Nephron (organoid): ENCODE results near the gene SERF2.

Source experiments
- H3K27ac Mint-ChIP-seq, 3 experiments: 2 replicates each; pipeline ENCODE4 v1.8.0; 2020; ENCODE audit warnings: mixed read lengths in 3 of 3, mild to moderate bottlenecking in 2 of 3, moderate library complexity in 1 of 3
- H3K27me3 Mint-ChIP-seq: 2 replicates; pipeline ENCODE4 v1.8.0; 2021; ENCODE audit warnings: low read depth, mild to moderate bottlenecking, moderate library complexity, mixed read lengths
- H3K36me3 Mint-ChIP-seq: 2 replicates; pipeline ENCODE4 v1.8.0; 2020; ENCODE audit warnings: low read depth, mixed read lengths
- H3K4me1 Mint-ChIP-seq: 2 replicates; pipeline ENCODE4 v1.8.0; 2020; ENCODE audit warnings: mixed read lengths
- H3K4me3 Mint-ChIP-seq, 3 experiments: 2 replicates each; pipeline ENCODE4 v1.8.0; 2020; ENCODE audit warnings: mild to moderate bottlenecking in 3 of 3, mixed read lengths in 3 of 3, moderate library complexity in 2 of 3
- H3K9me3 Mint-ChIP-seq: 2 replicates; pipeline ENCODE4 v1.8.0; 2020; ENCODE audit warnings: mixed read lengths
- TF ChIP-seq, protein P1 (sequence below), 3 experiments: fragments of 200-600 bp; sonication (generic); IDR thresholded peaks; one replicate each; pipeline ENCODE4 v1.5.0; 2021; ENCODE audit warnings: antibody characterized with exemption in 3 of 3; ENCODE audit not compliant: unreplicated experiment in 3 of 3

SERF2 gene

GRCh38 chr15:43789409-43789808, 2.7 kb upstream of the SERF2 start:
- Mint-ChIP-seq H3K4me1 (peaks cover 12% of the 10 kb centered on the region), H3K27ac (peak overlapping the region in 1 of 3 experiments; percentile 2), H3K4me3 (no peak overlapping the region), H3K36me3 (peaks cover 15% of the 10 kb centered on the region), H3K9me3 (no peaks in the 10 kb centered on the region), H3K27me3 (peaks cover 4% of the 10 kb centered on the region)
- TF ChIP-seq, protein P1, sequence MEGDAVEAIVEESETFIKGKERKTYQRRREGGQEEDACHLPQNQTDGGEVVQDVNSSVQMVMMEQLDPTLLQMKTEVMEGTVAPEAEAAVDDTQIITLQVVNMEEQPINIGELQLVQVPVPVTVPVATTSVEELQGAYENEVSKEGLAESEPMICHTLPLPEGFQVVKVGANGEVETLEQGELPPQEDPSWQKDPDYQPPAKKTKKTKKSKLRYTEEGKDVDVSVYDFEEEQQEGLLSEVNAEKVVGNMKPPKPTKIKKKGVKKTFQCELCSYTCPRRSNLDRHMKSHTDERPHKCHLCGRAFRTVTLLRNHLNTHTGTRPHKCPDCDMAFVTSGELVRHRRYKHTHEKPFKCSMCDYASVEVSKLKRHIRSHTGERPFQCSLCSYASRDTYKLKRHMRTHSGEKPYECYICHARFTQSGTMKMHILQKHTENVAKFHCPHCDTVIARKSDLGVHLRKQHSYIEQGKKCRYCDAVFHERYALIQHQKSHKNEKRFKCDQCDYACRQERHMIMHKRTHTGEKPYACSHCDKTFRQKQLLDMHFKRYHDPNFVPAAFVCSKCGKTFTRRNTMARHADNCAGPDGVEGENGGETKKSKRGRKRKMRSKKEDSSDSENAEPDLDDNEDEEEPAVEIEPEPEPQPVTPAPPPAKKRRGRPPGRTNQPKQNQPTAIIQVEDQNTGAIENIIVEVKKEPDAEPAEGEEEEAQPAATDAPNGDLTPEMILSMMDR (IDR thresholded peaks at IDR 0.05; ENCODE audit: unreplicated experiment in 3 of 3) = no peak

DNA sequence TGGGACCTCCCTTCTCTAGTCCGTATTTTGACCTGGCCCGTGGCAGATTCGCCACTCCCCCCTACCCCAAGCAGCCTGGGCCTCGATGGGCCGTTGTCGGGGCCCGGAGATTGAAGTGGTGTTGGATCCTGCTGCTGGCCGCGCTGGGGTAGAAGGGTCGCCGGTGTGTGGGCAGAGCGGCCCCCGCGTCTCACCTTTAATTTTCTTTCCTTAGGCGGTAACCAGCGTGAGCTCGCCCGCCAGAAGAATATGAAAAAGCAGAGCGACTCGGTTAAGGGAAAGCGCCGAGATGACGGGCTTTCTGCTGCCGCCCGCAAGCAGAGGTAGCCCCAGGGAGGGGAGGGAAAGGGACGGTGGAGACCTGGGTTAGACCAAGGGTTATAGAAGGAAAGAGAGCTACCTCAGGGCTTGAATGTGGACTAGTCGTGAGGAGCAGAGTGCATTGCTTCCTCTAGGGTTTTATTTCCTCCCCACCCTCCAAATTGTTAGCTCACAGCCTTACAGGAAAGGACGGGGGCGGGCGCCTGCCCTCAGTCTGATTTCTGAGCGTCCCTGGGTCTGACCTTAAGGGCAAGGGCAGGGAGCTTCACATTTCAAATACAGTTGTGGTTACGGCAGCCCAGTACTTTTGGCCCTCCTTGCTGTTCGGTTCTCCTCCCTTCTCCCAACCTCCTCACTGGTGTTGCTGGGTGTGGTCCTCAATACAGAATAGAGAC, 799 bp downstream of the SERF2 start:
- peaks cover 40% of the 10 kb centered on the region for H3K36me3 Mint-ChIP-seq
- no peaks in the 10 kb centered on the region for H3K27me3 Mint-ChIP-seq
- TF ChIP-seq, protein P1 (IDR thresholded peaks at IDR 0.05; ENCODE audit: unreplicated experiment in 3 of 3) = no peak
- peak overlapping the region; percentile 96 to 99 (median 99) for H3K4me3 Mint-ChIP-seq
- H3K4me1 Mint-ChIP-seq = peaks cover 39% of the 10 kb centered on the region
- no peaks in the 10 kb centered on the region for H3K9me3 Mint-ChIP-seq
- peak overlapping the region; percentile 96 to 98 (median 97) for H3K27ac Mint-ChIP-seq

DNA sequence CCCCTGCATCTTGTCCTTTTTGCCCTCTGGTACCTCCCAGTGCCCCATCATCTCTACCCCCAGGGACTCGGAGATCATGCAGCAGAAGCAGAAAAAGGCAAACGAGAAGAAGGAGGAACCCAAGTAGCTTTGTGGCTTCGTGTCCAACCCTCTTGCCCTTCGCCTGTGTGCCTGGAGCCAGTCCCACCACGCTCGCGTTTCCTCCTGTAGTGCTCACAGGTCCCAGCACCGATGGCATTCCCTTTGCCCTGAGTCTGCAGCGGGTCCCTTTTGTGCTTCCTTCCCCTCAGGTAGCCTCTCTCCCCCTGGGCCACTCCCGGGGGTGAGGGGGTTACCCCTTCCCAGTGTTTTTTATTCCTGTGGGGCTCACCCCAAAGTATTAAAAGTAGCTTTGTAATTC, 1.5 kb downstream of the SERF2 start:
- H3K4me1 Mint-ChIP-seq = peaks cover 45% of the 10 kb centered on the region
- peaks cover 46% of the 10 kb centered on the region for H3K36me3 Mint-ChIP-seq
- TF ChIP-seq, protein P1 (IDR thresholded peaks at IDR 0.05; ENCODE audit: unreplicated experiment in 3 of 3) = no peak
- peak overlapping the region; percentile 96 to 98 (median 97) for H3K27ac Mint-ChIP-seq
- peak overlapping the region; percentile 96 to 99 (median 99) for H3K4me3 Mint-ChIP-seq
- H3K27me3 Mint-ChIP-seq = no peaks in the 10 kb centered on the region
- H3K9me3 Mint-ChIP-seq = no peaks in the 10 kb centered on the region

- Mint-ChIP-seq H3K27ac (peak overlapping the region; percentile 63 to 97 (median 96)), H3K9me3 (no peaks in the 10 kb centered on the region), H3K27me3 (no peaks in the 10 kb centered on the region), H3K4me1 (peaks cover 47% of the 10 kb centered on the region), H3K36me3 (peaks cover 52% of the 10 kb centered on the region), H3K4me3 (peak overlapping the region; percentile 96 to 99 (median 99))
- TF ChIP-seq, protein P1 (IDR thresholded peaks at IDR 0.05; ENCODE audit: unreplicated experiment in 3 of 3) = no peak
Observed at GRCh38 chr15:43794269-43795037, 2.3 kb downstream of the SERF2 start.

GRCh38 chr15:43795197-43795596, 3.1 kb downstream of the SERF2 start:
- Mint-ChIP-seq H3K27me3 (no peaks in the 10 kb centered on the region), H3K36me3 (peaks cover 59% of the 10 kb centered on the region), H3K27ac (peak overlapping the region; percentile 48 to 96 (median 63)), H3K9me3 (no peaks in the 10 kb centered on the region), H3K4me1 (peaks cover 50% of the 10 kb centered on the region), H3K4me3 (peak overlapping the region; percentile 96 to 99 (median 99))
- TF ChIP-seq, protein P1 (IDR thresholded peaks at IDR 0.05; ENCODE audit: unreplicated experiment in 3 of 3) = no peak
